Activated T-cell treated with anti-CD3 and anti-CD28 coated beads, Interleukin-2, amount 50 U/mL, for 1 hour (primary cell): ENCODE data around the gene LEP.
"Not testable (repeated sequence)": the region's sequence is repeated elsewhere in the genome, so short reads cannot be mapped to it uniquely, and the experiment has no call there.

ENCODE experiments used
- DNase-seq: peaks from one replicate; pipeline ENCODE4 v3.0.0-alpha.2; 2020

Gene LEP

GRCh38 chr7:128275681-128276080 is 34.6 kb downstream of the LEP start:
- DNase-seq = no peak

- no peak for DNase-seq
Measured at GRCh38 chr7:128278366-128278765, 37.3 kb downstream of the LEP start.

- DNase-seq = no peak
Measured at GRCh38 chr7:128279124-128279713, 38.1 kb downstream of the LEP start.

- not testable (repeated sequence) for DNase-seq
Measured at GRCh38 chr7:128280451-128280850, 39.4 kb downstream of the LEP start.

GRCh38 chr7:128281605-128282380 is 40.7 kb downstream of the LEP start:
- no peak for DNase-seq

- no peak for DNase-seq
Measured at GRCh38 chr7:128284102-128284501, 43.0 kb downstream of the LEP start.

GRCh38 chr7:128287556-128287955 is 46.5 kb downstream of the LEP start:
- no peak for DNase-seq

- not testable (repeated sequence) for DNase-seq
Measured at GRCh38 chr7:128298004-128298403, 56.9 kb downstream of the LEP start.

- no peak for DNase-seq
Measured at GRCh38 chr7:128299109-128299607, 58.1 kb downstream of the LEP start.

GRCh38 chr7:128302139-128302538 is 61.1 kb downstream of the LEP start:
- no peak for DNase-seq

- no peak for DNase-seq
Measured at GRCh38 chr7:128303133-128303532, 62.1 kb downstream of the LEP start.

GRCh38 chr7:128303643-128304042 is 62.6 kb downstream of the LEP start:
- no peak for DNase-seq

GRCh38 chr7:128304212-128304611 is 63.1 kb downstream of the LEP start:
- DNase-seq = no peak

GRCh38 chr7:128307061-128307460 is 66.0 kb downstream of the LEP start:
- DNase-seq = no peak
